WERI-Rb-1 (cell line): ENCODE results near the gene YBEY.

Experiments
- DNase-seq: peaks from one replicate; pipeline ENCODE4 v3.0.0-alpha.2; 2020
- H3K27ac ChIP-seq: fragments of 250-450 bp; sonication (Bioruptor Pico); 2 replicates; pipeline ENCODE4 v1.5.1; 2020; ENCODE audit warnings: mild to moderate bottlenecking, moderate library complexity
- H3K27me3 ChIP-seq: fragments of 250-450 bp; sonication (Bioruptor Pico); 2 replicates; pipeline ENCODE4 v1.5.1; 2021; ENCODE audit warnings: mild to moderate bottlenecking, low read depth, moderate library complexity; ENCODE audit not compliant: insufficient read depth, severe bottlenecking
- H3K36me3 ChIP-seq: fragments of 250-450 bp; sonication (Bioruptor Pico); 2 replicates; pipeline ENCODE4 v1.5.1; 2020; ENCODE audit warnings: mild to moderate bottlenecking, moderate library complexity
- H3K4me3 ChIP-seq: 2 replicates; pipeline ENCODE4 v1.5.1; 2011; ENCODE audit warnings: low read depth, mild to moderate bottlenecking, control low read depth, low read length
- H3K9me3 ChIP-seq: fragments of 250-450 bp; sonication (Bioruptor Pico); 2 replicates; pipeline ENCODE4 v1.5.1; 2021; ENCODE audit warnings: mild to moderate bottlenecking, moderate library complexity; ENCODE audit not compliant: severe bottlenecking
- TF ChIP-seq, protein P1 (sequence below): IDR thresholded peaks from 2 replicates; pipeline ENCODE4 v1.5.1; 2011; ENCODE audit warnings: low read depth, mild to moderate bottlenecking, control low read depth, inconsistent platforms, low read length

YBEY gene

GRCh38 chr21:46322351-46323226 is 36.4 kb downstream of the YBEY start:
- TF ChIP-seq, protein P1, sequence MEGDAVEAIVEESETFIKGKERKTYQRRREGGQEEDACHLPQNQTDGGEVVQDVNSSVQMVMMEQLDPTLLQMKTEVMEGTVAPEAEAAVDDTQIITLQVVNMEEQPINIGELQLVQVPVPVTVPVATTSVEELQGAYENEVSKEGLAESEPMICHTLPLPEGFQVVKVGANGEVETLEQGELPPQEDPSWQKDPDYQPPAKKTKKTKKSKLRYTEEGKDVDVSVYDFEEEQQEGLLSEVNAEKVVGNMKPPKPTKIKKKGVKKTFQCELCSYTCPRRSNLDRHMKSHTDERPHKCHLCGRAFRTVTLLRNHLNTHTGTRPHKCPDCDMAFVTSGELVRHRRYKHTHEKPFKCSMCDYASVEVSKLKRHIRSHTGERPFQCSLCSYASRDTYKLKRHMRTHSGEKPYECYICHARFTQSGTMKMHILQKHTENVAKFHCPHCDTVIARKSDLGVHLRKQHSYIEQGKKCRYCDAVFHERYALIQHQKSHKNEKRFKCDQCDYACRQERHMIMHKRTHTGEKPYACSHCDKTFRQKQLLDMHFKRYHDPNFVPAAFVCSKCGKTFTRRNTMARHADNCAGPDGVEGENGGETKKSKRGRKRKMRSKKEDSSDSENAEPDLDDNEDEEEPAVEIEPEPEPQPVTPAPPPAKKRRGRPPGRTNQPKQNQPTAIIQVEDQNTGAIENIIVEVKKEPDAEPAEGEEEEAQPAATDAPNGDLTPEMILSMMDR, result no peak
- Histone ChIP-seq H3K36me3 (peaks cover 48% of the 10 kb centered on the region), H3K27ac (peak overlapping the region; percentile 100), H3K27me3 (no peaks in the 10 kb centered on the region), H3K4me3 (peak overlapping the region; percentile 84), H3K9me3 (peaks cover 15% of the 10 kb centered on the region)
- DNase-seq, result no peak

DNA sequence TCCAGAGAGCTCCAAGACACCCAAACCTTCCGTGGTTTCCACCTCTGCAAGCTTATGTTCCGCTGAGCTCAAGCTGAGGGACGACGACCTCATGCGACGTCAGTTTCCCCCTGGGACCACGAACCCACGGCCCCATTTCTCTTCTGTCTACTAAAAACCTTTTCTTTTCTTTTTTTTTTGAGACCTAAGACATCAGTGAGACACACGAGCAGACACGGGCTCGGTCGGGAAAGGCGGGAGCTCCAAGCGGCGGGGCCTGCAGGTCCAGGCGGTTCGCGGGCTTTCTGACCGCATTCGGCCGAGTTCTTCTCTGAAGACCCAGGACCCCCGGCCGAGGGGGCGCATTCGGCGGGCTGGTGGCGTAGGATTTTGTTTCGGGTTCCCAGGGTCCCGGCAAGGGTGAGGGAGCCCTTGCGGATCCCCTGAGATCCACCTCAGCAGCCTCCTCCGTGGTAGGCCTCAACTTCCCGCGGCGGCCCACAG is 37.1 kb downstream of the YBEY start:
- H3K36me3 ChIP-seq, result peaks cover 55% of the 10 kb centered on the region
- H3K27me3 ChIP-seq, result no peaks in the 10 kb centered on the region
- DNase-seq, result no peak
- H3K4me3 ChIP-seq, result peak overlapping the region; percentile 84
- H3K9me3 ChIP-seq, result peaks cover 15% of the 10 kb centered on the region
- H3K27ac ChIP-seq, result peak overlapping the region; percentile 100
- TF ChIP-seq, protein P1, result no peak

- Histone ChIP-seq H3K36me3 (peaks cover 60% of the 10 kb centered on the region), H3K27me3 (no peaks in the 10 kb centered on the region), H3K9me3 (peaks cover 15% of the 10 kb centered on the region), H3K27ac (peak within 1 kb of the TSS; percentile 100), H3K4me3 (peak within 1 kb of the TSS; percentile 84)
- TF ChIP-seq, protein P1, result no peak
- peak; percentile 99 for DNase-seq
Measured at GRCh38 chr21:46323710-46324389, 37.7 kb downstream of the YBEY start, which contains the start of the genes C21orf58 and PCNT. Gene C21orf58 (minus strand): TSS chr21:46323870. CDS start chr21:46322738, 1,132 bp downstream. Gene PCNT (plus strand): TSS chr21:46324156. CDS start chr21:46324229, 73 bp downstream.

- TF ChIP-seq, protein P1, result 0 out of 2 replicates have a peak, but pooled peaks have one; percentile 14
- peaks cover 67% of the 10 kb centered on the region for H3K36me3 ChIP-seq
- peak; percentile 94 for DNase-seq
- peaks cover 15% of the 10 kb centered on the region for H3K9me3 ChIP-seq
- H3K4me3 ChIP-seq, result peak overlapping the region; percentile 84
- peak overlapping the region; percentile 100 for H3K27ac ChIP-seq
- no peaks in the 10 kb centered on the region for H3K27me3 ChIP-seq
Measured at GRCh38 chr21:46324390-46325072, 38.4 kb downstream of the YBEY start.

DNA sequence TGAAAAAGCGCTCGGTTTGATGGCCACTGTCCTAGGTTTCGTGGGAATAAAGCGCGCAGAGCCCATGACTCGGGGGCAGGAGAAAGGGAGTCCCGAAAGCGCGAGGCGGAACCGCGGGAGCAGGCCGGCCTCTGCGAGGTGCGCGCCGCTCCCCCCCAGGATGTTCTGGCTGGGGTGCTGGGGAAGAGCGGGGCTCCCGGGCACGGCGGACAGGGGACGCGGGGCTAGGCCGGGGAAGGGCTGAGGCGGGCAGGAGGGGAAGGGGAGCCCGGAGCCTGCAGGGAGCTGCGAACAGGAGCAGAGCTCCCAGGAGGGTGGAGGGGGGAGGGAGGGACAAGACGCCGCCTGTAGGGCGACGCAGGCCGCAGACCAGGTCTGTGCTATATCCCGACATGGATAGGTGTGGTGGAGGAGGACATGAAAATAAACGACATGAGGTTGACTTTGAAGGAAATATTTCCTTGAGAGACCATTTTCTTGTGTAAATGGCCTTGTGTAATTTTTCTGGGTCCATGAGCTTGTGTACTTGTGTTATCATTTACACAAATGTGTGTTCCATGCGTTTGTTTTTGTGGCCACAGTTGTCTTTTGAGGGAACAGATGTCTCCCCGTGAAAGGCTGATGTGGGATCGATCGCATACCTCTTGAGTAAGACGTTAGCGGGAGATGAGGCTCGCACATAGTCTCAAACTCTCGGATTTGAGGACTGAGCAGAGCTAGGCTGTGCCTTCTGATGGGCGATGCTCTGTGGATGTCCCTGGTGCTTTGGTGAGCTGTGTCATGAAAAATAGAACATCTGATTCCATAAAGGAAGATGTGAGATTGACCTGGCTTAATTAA is 39.2 kb downstream of the YBEY start:
- Histone ChIP-seq H3K4me3 (peak overlapping the region; percentile 71), H3K36me3 (peaks cover 75% of the 10 kb centered on the region), H3K27me3 (no peaks in the 10 kb centered on the region), H3K27ac (peak overlapping the region; percentile 100), H3K9me3 (peaks cover 15% of the 10 kb centered on the region)
- TF ChIP-seq, protein P1, result peak; percentile 51
- DNase-seq, result peak; percentile 83
